Liver (tissue), 2 donors: ENCODE measurements around the gene FES.

Source experiments
- TF ChIP-seq, protein P1 (sequence below): fragments of 150-350 bp; IDR thresholded peaks from 2 replicates; pipeline ENCODE4 v1.5.1; 2017; ENCODE audit warnings: improper control_type of control experiment, low read depth, low read length; ENCODE audit not compliant: missing input control
- TF ChIP-seq, protein P2 (sequence below): IDR thresholded peaks from 2 replicates; pipeline ENCODE4 v1.6.1; 2016; ENCODE audit warnings: antibody characterized with exemption, mild to moderate bottlenecking
- donor health status: healthy.

DNA sequence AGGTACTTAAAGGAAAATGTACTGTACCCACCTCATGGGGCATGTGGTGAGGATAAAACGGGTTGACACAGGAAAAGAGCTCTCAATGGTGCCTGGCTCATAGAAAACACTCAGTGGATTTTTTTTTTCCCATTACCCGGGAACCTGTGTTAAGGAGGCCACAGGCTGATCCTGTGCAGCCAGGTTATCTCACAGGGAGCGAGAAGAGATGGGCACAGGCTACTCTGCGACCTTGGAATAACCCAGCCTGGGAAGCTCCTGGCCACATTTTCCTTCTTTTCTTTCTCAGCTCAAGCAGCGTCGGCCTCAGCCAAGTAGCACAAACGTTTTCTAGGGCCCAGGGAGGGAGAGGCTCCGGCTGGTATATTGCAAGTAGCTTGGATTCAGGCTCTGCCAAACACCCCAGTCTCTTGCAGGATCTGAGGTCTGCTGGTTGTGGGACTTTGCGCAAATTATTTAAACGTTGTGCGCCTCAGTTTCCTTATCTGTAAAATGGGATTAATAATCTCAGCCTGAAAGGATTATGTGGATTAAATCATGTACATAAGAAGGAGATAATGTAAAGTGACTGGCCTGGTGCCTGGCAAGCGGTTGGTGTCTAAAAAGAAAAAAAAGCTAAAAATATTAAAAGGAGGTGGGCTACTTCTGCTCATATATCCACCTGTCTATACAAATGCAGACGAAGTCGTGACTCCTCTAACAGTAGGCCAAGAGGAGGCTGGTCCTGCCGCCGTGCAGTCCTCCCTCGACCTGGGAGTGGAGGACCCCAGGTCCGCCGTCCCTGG lies 13.8 kb upstream of the FES start:
- TF ChIP-seq, protein P1, sequence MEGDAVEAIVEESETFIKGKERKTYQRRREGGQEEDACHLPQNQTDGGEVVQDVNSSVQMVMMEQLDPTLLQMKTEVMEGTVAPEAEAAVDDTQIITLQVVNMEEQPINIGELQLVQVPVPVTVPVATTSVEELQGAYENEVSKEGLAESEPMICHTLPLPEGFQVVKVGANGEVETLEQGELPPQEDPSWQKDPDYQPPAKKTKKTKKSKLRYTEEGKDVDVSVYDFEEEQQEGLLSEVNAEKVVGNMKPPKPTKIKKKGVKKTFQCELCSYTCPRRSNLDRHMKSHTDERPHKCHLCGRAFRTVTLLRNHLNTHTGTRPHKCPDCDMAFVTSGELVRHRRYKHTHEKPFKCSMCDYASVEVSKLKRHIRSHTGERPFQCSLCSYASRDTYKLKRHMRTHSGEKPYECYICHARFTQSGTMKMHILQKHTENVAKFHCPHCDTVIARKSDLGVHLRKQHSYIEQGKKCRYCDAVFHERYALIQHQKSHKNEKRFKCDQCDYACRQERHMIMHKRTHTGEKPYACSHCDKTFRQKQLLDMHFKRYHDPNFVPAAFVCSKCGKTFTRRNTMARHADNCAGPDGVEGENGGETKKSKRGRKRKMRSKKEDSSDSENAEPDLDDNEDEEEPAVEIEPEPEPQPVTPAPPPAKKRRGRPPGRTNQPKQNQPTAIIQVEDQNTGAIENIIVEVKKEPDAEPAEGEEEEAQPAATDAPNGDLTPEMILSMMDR = no peak
- TF ChIP-seq, protein P2, sequence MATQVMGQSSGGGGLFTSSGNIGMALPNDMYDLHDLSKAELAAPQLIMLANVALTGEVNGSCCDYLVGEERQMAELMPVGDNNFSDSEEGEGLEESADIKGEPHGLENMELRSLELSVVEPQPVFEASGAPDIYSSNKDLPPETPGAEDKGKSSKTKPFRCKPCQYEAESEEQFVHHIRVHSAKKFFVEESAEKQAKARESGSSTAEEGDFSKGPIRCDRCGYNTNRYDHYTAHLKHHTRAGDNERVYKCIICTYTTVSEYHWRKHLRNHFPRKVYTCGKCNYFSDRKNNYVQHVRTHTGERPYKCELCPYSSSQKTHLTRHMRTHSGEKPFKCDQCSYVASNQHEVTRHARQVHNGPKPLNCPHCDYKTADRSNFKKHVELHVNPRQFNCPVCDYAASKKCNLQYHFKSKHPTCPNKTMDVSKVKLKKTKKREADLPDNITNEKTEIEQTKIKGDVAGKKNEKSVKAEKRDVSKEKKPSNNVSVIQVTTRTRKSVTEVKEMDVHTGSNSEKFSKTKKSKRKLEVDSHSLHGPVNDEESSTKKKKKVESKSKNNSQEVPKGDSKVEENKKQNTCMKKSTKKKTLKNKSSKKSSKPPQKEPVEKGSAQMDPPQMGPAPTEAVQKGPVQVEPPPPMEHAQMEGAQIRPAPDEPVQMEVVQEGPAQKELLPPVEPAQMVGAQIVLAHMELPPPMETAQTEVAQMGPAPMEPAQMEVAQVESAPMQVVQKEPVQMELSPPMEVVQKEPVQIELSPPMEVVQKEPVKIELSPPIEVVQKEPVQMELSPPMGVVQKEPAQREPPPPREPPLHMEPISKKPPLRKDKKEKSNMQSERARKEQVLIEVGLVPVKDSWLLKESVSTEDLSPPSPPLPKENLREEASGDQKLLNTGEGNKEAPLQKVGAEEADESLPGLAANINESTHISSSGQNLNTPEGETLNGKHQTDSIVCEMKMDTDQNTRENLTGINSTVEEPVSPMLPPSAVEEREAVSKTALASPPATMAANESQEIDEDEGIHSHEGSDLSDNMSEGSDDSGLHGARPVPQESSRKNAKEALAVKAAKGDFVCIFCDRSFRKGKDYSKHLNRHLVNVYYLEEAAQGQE = no peak
